Left lobe of liver (tissue), 1 donor: Measurements from ENCODE around the gene CAPZB. TPM values are rescaled to one million over a fixed set of nuclear protein-coding genes. Genes with fewer than 3 reads are reported as not detected.

Experiments used
- total RNA-seq: library from RNA; stranded (reverse); gene quantifications from one replicate; pipeline ENCODE4 v1.2.1, GENCODE V29; 2021
- donor health status: DM: no; HTN: yes; CAD: no.

CAPZB gene
- total RNA-seq, 1 donor from 2014 or later, result 91.4 TPM

Other genes starting within 250 kb of the CAPZB start
- gene EMC1, start 234.0 kb downstream of the CAPZB start, total RNA-seq, result 19.7 TPM
- 8.7 TPM for gene MRTO4, start 233.7 kb downstream of the CAPZB start, total RNA-seq
- gene AKR7A3, start 196.8 kb downstream of the CAPZB start, total RNA-seq, result 111 TPM
- gene AKR7A2, start 173.4 kb downstream of the CAPZB start, total RNA-seq, result 53.5 TPM
- gene SLC66A1, start 173.2 kb downstream of the CAPZB start, total RNA-seq, result 9.1 TPM
- 2.5 TPM for gene NBL1, start 158.8 kb upstream of the CAPZB start, total RNA-seq
- gene HTR6, start 179.3 kb upstream of the CAPZB start, total RNA-seq, result not detected